ENCODE results near the gene NOL4L. TPM values are rescaled to one million over a fixed set of nuclear protein-coding genes. Genes with fewer than 3 reads are reported as not detected.

NOL4L gene
- polyA plus RNA-seq, 2 of the 4 experiments (the other 2 are of a cell fraction) = 9.5 to 11.8 TPM

GRCh38 chr20:32562495-32562911 is 22.6 kb downstream of the NOL4L start:
- POLR2A ChIA-PET = no interaction called here
- WGBS (ENCODE audit: missing lambda C conversion rate) = 12% methylated on average over 5 of the region's 5 CpGs
- FAIRE-seq (no peak), DNase-seq (ENCODE audit: low read depth in 1 of 2, low spot score in 1 of 2) (no peak), ATAC-seq (peak in 1 of 2 experiments; percentile 45; a peak in 3 of 6 replicates)
- Histone ChIP-seq H3K27ac (peak overlapping the region in 1 of 2 experiments; percentile 41; a peak in 2 of 6 replicates), H3K4me3 (no peak overlapping the region), H3K4me1 (peaks cover 6% of the 10 kb centered on the region; the same call in 1 of the 3 replicates), H3K4me2 (no peak overlapping the region), H3K9me3 (no peaks in the 10 kb centered on the region)
- CTCF ChIA-PET = no interaction called here
- TF ChIP-seq RARB (CRISPR knock-in tag; IDR thresholded peaks at IDR 0.05) = no peak
- TF ChIP-seq, protein P1, sequence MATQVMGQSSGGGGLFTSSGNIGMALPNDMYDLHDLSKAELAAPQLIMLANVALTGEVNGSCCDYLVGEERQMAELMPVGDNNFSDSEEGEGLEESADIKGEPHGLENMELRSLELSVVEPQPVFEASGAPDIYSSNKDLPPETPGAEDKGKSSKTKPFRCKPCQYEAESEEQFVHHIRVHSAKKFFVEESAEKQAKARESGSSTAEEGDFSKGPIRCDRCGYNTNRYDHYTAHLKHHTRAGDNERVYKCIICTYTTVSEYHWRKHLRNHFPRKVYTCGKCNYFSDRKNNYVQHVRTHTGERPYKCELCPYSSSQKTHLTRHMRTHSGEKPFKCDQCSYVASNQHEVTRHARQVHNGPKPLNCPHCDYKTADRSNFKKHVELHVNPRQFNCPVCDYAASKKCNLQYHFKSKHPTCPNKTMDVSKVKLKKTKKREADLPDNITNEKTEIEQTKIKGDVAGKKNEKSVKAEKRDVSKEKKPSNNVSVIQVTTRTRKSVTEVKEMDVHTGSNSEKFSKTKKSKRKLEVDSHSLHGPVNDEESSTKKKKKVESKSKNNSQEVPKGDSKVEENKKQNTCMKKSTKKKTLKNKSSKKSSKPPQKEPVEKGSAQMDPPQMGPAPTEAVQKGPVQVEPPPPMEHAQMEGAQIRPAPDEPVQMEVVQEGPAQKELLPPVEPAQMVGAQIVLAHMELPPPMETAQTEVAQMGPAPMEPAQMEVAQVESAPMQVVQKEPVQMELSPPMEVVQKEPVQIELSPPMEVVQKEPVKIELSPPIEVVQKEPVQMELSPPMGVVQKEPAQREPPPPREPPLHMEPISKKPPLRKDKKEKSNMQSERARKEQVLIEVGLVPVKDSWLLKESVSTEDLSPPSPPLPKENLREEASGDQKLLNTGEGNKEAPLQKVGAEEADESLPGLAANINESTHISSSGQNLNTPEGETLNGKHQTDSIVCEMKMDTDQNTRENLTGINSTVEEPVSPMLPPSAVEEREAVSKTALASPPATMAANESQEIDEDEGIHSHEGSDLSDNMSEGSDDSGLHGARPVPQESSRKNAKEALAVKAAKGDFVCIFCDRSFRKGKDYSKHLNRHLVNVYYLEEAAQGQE (IDR thresholded peaks at IDR 0.05) = no peak
- TF ChIP-seq NFE2L2 (conservative IDR thresholded peaks at IDR 0.05; ENCODE audit: low read length) = no peak
- TF ChIP-seq CHD4 (IDR thresholded peaks at IDR 0.05; ENCODE audit: borderline replicate concordance) = no peak
- TF ChIP-seq RAD21 (conservative IDR thresholded peaks at IDR 0.05 in 1 of 2, IDR thresholded peaks at IDR 0.05 in 1 of 2) = no peak
- no peak for TF ChIP-seq KDM1A (IDR thresholded peaks at IDR 0.05; ENCODE audit: low read depth)
- no peak for TF ChIP-seq EP300 (IDR thresholded peaks at IDR 0.05)
- TF ChIP-seq HDAC2 (IDR thresholded peaks at IDR 0.05) = no peak
- no peak for TF ChIP-seq SMC3 (IDR thresholded peaks at IDR 0.05)
- no peak for TF ChIP-seq ATOH8 (CRISPR knock-in tag; IDR thresholded peaks at IDR 0.05; ENCODE audit: low read depth)
- TF ChIP-seq MYC (IDR thresholded peaks at IDR 0.05; ENCODE audit: borderline replicate concordance, low read length) = no peak
- TF ChIP-seq, protein P2, sequence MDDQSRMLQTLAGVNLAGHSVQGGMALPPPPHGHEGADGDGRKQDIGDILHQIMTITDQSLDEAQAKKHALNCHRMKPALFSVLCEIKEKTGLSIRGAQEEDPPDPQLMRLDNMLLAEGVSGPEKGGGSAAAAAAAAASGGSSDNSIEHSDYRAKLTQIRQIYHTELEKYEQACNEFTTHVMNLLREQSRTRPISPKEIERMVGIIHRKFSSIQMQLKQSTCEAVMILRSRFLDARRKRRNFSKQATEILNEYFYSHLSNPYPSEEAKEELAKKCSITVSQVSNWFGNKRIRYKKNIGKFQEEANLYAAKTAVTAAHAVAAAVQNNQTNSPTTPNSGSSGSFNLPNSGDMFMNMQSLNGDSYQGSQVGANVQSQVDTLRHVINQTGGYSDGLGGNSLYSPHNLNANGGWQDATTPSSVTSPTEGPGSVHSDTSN (IDR thresholded peaks at IDR 0.05) = no peak
- TF ChIP-seq NR3C1 (IDR thresholded peaks at IDR 0.05) = no peak
- no peak for TF ChIP-seq CBX2 (IDR thresholded peaks at IDR 0.05; ENCODE audit: borderline replicate concordance, low read depth)
- TF ChIP-seq HOXB13 (CRISPR knock-in tag; IDR thresholded peaks at IDR 0.05; ENCODE audit: low read depth) = no peak
- TF ChIP-seq SREBF2 (IDR thresholded peaks at IDR 0.05) = no peak

DNA sequence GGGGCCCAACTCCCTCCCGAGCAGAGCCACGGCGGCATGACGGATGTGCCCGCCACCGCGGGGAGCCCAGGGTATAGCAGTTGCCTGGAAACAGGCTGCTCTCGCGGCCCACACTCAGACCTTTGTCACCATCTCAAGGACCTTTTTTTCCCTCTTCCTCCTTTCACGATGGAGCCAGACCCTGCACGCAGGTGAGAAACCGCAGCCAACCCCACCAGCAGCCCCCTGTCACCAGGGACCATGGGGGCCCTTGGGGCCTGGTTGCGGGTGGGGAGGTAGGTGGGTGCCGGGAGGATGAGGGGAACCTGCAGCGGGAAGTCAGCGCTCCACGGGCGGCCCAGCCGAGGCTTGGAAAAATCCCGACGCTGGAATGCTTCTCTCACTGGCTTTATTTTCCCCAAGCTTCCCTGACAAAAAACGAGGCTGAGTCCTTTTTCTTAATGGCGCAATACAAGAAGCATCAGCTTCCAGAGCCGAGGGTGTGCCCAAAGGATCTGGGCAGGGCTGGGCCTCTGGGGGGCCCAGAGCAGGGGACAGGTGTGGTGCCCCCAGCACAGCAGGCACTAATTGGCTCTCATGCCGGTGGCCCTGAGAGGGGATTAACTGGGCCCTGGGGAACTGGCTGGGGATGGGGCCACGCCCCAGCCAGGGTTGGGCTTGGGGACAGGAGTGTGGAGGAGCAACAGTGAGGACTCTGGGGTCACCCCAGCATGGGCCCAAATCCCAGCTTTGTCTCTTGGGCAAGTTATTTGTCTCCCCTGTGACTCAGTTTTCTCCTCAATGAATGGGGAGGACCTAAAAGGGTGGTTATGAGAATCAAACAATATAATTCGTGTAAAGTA is 23.9 kb downstream of the NOL4L start:
- ChIA-PET POLR2A (no interaction called here), CTCF (interaction anchor here (0.7 to 1.2 kb wide), 2 partner anchors 31 to 39 kb away, joined by 4 read pairs; no protein-coding TSS in a partner anchor)
- WGBS (ENCODE audit: missing lambda C conversion rate) = 82% methylated on average over 27 of the region's 27 CpGs
- Histone ChIP-seq H3K4me2 (no peak overlapping the region), H3K4me1 (peaks cover 6% of the 10 kb centered on the region; the same call in 1 of the 3 replicates), H3K4me3 (no peak overlapping the region), H3K9me3 (no peaks in the 10 kb centered on the region), H3K27ac (no peak overlapping the region)
- DNase-seq (ENCODE audit: low read depth in 1 of 2, low spot score in 1 of 2) (no peak), FAIRE-seq (no peak), ATAC-seq (no peak)
- TF ChIP-seq GATA3 (IDR thresholded peaks at IDR 0.05; ENCODE audit: borderline replicate concordance) (no peak), ATOH8 (CRISPR knock-in tag; IDR thresholded peaks at IDR 0.05; ENCODE audit: low read depth) (no peak), JUNB (IDR thresholded peaks at IDR 0.05) (no peak), HMGXB4 (CRISPR knock-in tag; IDR thresholded peaks at IDR 0.05; ENCODE audit: borderline replicate concordance) (no peak), HOXA7 (CRISPR knock-in tag; IDR thresholded peaks at IDR 0.05) (no peak), EHF (CRISPR knock-in tag; IDR thresholded peaks at IDR 0.05) (no peak), EP300 (IDR thresholded peaks at IDR 0.05) (no peak), FOSB (CRISPR knock-in tag; IDR thresholded peaks at IDR 0.05) (no peak), RAD21 (conservative IDR thresholded peaks at IDR 0.05 in 1 of 2, IDR thresholded peaks at IDR 0.05 in 1 of 2) (no peak), RARB (CRISPR knock-in tag; IDR thresholded peaks at IDR 0.05) (no peak), PHF8 (IDR thresholded peaks at IDR 0.05; ENCODE audit: borderline replicate concordance, low read depth) (no peak), KDM1A (IDR thresholded peaks at IDR 0.05; ENCODE audit: low read depth) (no peak)
- TF ChIP-seq, protein P3, sequence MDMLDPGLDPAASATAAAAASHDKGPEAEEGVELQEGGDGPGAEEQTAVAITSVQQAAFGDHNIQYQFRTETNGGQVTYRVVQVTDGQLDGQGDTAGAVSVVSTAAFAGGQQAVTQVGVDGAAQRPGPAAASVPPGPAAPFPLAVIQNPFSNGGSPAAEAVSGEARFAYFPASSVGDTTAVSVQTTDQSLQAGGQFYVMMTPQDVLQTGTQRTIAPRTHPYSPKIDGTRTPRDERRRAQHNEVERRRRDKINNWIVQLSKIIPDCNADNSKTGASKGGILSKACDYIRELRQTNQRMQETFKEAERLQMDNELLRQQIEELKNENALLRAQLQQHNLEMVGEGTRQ (IDR thresholded peaks at IDR 0.05) = no peak
- TF ChIP-seq, protein P4, sequence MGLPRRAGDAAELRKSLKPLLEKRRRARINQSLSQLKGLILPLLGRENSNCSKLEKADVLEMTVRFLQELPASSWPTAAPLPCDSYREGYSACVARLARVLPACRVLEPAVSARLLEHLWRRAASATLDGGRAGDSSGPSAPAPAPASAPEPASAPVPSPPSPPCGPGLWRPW (IDR thresholded peaks at IDR 0.05) = no peak
